GM12878 (cell line): ENCODE data around the gene PKD1L1. TPM values are rescaled to one million over a fixed set of nuclear protein-coding genes. Genes with fewer than 3 reads are reported as not detected.

Source experiments
- BRCA1 ChIP-seq: IDR thresholded peaks from 2 replicates; pipeline ENCODE4 v1.6.1; 2011; ENCODE audit warnings: low read depth, low read length, improper control_type of control experiment
- HDGF ChIP-seq: fragments of 450-650 bp; IDR thresholded peaks from 2 replicates; pipeline ENCODE4 v1.6.1; 2016; ENCODE audit warnings: antibody characterized with exemption
- NFIC ChIP-seq: IDR thresholded peaks from 2 replicates; pipeline ENCODE4 v1.6.1; 2012; ENCODE audit warnings: low read depth, mild to moderate bottlenecking, inconsistent platforms, low read length, moderate library complexity
- REST ChIP-seq: IDR thresholded peaks from 2 replicates; pipeline ENCODE4 v1.6.1; 2012; ENCODE audit warnings: mild to moderate bottlenecking, low read depth, low read length
- SMAD1 ChIP-seq: fragments of 450-650 bp; IDR thresholded peaks from 2 replicates; pipeline ENCODE4 v1.6.1; 2018; ENCODE audit warnings: mild to moderate bottlenecking, low read depth; ENCODE audit not compliant: partially characterized antibody
- SUZ12 ChIP-seq: fragments of 200-600 bp; sonication (generic); IDR thresholded peaks from one replicate; pipeline ENCODE4 v1.6.1; 2018; ENCODE audit warnings: antibody characterized with exemption, mild to moderate bottlenecking; ENCODE audit not compliant: unreplicated experiment
- ZNF384 ChIP-seq: IDR thresholded peaks from 2 replicates; pipeline ENCODE4 v1.6.1; 2012; ENCODE audit warnings: low read depth, mild to moderate bottlenecking, low read length, improper control_type of control experiment, borderline replicate concordance
- polyA plus RNA-seq, 11 experiments: library from polyadenylated mRNA; depleted of rRNA in 4 of 11; unstranded in 6 of 11; stranded (reverse) in 5 of 11; fragments of >200 nt; fragmentation: Nextera tagmentation in 4 of 11; fragmentation: Illumina TruSeq in 1 of 11; extraction: Ambion mirVana in 4 of 11; extraction: Trizol in 1 of 11; gene quantifications; 1 replicate in 1 of 11; 2 replicates in 10 of 11; pipeline versions ENCODE4 v1.2.1 to v1.2.3, GENCODE V29; 2011 to 2016; ENCODE audit warnings: inconsistent platforms in 2 of 11, missing spikeins in 2 of 11, low read depth in 1 of 11
- total RNA-seq, 4 experiments: library from RNA; depleted of rRNA in 3 of 4; stranded (reverse); fragments of >200 nt in 3 of 4; fragmentation: Illumina TruSeq in 1 of 4; extraction: Trizol in 1 of 4; gene quantifications; 2 replicates each; pipeline versions ENCODE4 v1.2.1 to v1.2.3, GENCODE V29; 2013 to 2021

The PKD1L1 gene
- total and polyA plus RNA-seq, 10 of the 15 experiments (the other 5 are each of a cell fraction or from before 2014, with no cell fraction given) = under 0.01 to 0.05 (median 0.02) TPM; not detected in 3

- TF ChIP-seq REST = no peak
- no peak for TF ChIP-seq SMAD1
- no peak for TF ChIP-seq BRCA1
- TF ChIP-seq HDGF = no peak
- no peak for TF ChIP-seq ZNF384
- TF ChIP-seq SUZ12 = no peak
- peak; percentile 51; the same call in 1 of the 2 replicates for TF ChIP-seq NFIC
These were observed 10.3 kb downstream of the PKD1L1 start (continued) for GRCh38 chr7:47937711-47938573.
